H1 (cell line): ENCODE results near the gene PRSS8. TPM values are rescaled to one million over a fixed set of nuclear protein-coding genes. Genes with fewer than 3 reads are reported as not detected.

Experiments used
- CTCF ChIA-PET: fragments of 300-600 bp; sonication (Branson Sonifier 250); formaldehyde crosslinking; loops from one replicate; lab custom pipeline; 2021; ENCODE audit not compliant: partially characterized antibody; lab: Charles Lee
- POLR2A ChIA-PET: fragments of 300-600 bp; sonication (Branson Sonifier 250); formaldehyde crosslinking; loops from one replicate; lab custom pipeline; 2021; ENCODE audit warnings: inconsistent platforms; ENCODE audit not compliant: partially characterized antibody; lab: Charles Lee
- DNase-seq, 2 experiments: peaks; one replicate each; pipeline versions ENCODE4 v3.0.0 to v3.0.0-alpha.2; 2010 to 2022; ENCODE audit warnings: low spot score in 2 of 2, low read depth in 1 of 2, mixed read lengths in 1 of 2
- FAIRE-seq: peaks from 2 replicates; lab custom pipeline; 2011; peaks lifted over from hg19 to GRCh38; lab: Jason Lieb, UNC
- H2AFZ ChIP-seq: 2 replicates; pipeline ENCODE4 v1.8.1; 2012; ENCODE audit warnings: low read length, inconsistent platforms
- H2AK5ac ChIP-seq: 2 replicates; pipeline ENCODE4 v1.6.1; 2013; ENCODE audit warnings: low read depth, low read length
- H2BK120ac ChIP-seq: replicated peaks from 2 replicates; pipeline ENCODE3; 2013; ENCODE audit warnings: low read depth, low read length, inconsistent platforms
- H2BK12ac ChIP-seq: 2 replicates; pipeline ENCODE4 v1.6.1; 2013; ENCODE audit warnings: low read depth, low read length
- H2BK15ac ChIP-seq: 2 replicates; pipeline ENCODE4 v1.6.1; 2013; ENCODE audit warnings: low read length
- H2BK20ac ChIP-seq: 2 replicates; pipeline ENCODE4 v1.6.1; 2013; ENCODE audit warnings: low read length
- H2BK5ac ChIP-seq: 2 replicates; pipeline ENCODE4 v1.6.1; 2013; ENCODE audit warnings: low read depth, low read length
- H3K14ac ChIP-seq: 2 replicates; pipeline ENCODE4 v1.6.1; 2013; ENCODE audit warnings: inconsistent platforms; ENCODE audit not compliant: insufficient read length
- H3K18ac ChIP-seq: 2 replicates; pipeline ENCODE4 v1.6.1; 2013; ENCODE audit warnings: low read length; ENCODE audit errors: extremely low read depth
- H3K23ac ChIP-seq: 2 replicates; pipeline ENCODE4 v1.6.1; 2013; ENCODE audit warnings: inconsistent platforms; ENCODE audit not compliant: insufficient read length
- H3K23me2 ChIP-seq: 2 replicates; pipeline ENCODE4 v1.6.1; 2013; ENCODE audit warnings: low read depth, low read length
- H3K27ac ChIP-seq: 2 replicates; pipeline ENCODE4 v1.6.1; 2011; ENCODE audit warnings: low read depth, low read length, inconsistent platforms
- H3K27me3 ChIP-seq, 4 experiments: replicated peaks in 1 of 4; 1 replicate in 1 of 4; 2 replicates in 3 of 4; pipeline versions ENCODE4 v1.6.1 to v1.8.1; 2011 to 2013; ENCODE audit warnings: low read length in 3 of 4, mild to moderate bottlenecking in 3 of 4, inconsistent platforms in 2 of 4, mixed read lengths in 2 of 4, moderate library complexity in 1 of 4; ENCODE audit not compliant: control insufficient read depth in 3 of 4, insufficient read depth in 3 of 4; ENCODE audit errors: extremely low read depth in 1 of 4
- H3K36me3 ChIP-seq, 4 experiments: 2 replicates each; pipeline versions ENCODE4 v1.6.1 to v1.8.1; 2011 to 2013; ENCODE audit warnings: mild to moderate bottlenecking in 4 of 4, low read length in 3 of 4, moderate library complexity in 2 of 4, control low read depth in 1 of 4, inconsistent platforms in 1 of 4; ENCODE audit not compliant: insufficient read depth in 4 of 4, control insufficient read depth in 2 of 4
- H3K4ac ChIP-seq: replicated peaks from 2 replicates; pipeline ENCODE3; 2013; ENCODE audit warnings: low read length, low read depth, mixed read lengths, inconsistent platforms; ENCODE audit not compliant: insufficient read length
- H3K4me1 ChIP-seq, 4 experiments: replicated peaks in 1 of 4; 1 replicate in 1 of 4; 2 replicates in 3 of 4; pipeline versions ENCODE4 v1.6.1 to v1.8.1; 2011 to 2013; ENCODE audit warnings: low read length in 3 of 4, inconsistent platforms in 2 of 4, mixed read lengths in 1 of 4; ENCODE audit not compliant: insufficient read depth in 4 of 4, control insufficient read depth in 3 of 4
- H3K4me2 ChIP-seq, 2 experiments: 2 replicates each; pipeline versions ENCODE4 v1.6.1 to v1.8.1; 2011 to 2013; ENCODE audit warnings: low read depth in 2 of 2, low read length in 2 of 2, control low read depth in 1 of 2, inconsistent platforms in 1 of 2, mild to moderate bottlenecking in 1 of 2; ENCODE audit not compliant: insufficient read depth in 1 of 2
- H3K4me3 ChIP-seq, 4 experiments: fragments of 200-600, 300-600 bp in 1 of 4; sonication (generic), shearing (Covaris generic), sonication (Bioruptor Twin) in 1 of 4; 2 replicates each; pipeline versions ENCODE4 v1.5.1 to v1.8.1; 2011 to 2016; ENCODE audit warnings: low read length in 4 of 4, low read depth in 3 of 4, control low read depth in 2 of 4, inconsistent platforms in 2 of 4, mild to moderate bottlenecking in 2 of 4, mixed read lengths in 1 of 4, moderate library complexity in 1 of 4; ENCODE audit not compliant: insufficient read depth in 2 of 4; ENCODE audit errors: extremely low read depth in 1 of 4
- H3K56ac ChIP-seq: replicated peaks from 2 replicates; pipeline ENCODE3; 2013; ENCODE audit warnings: low read depth, mild to moderate bottlenecking, mixed read lengths, low read length, inconsistent platforms; ENCODE audit not compliant: insufficient read length
- H3K79me1 ChIP-seq: 2 replicates; pipeline ENCODE4 v1.6.1; 2013; ENCODE audit warnings: low read depth, low read length, control low read depth
- H3K79me2 ChIP-seq, 2 experiments: 2 replicates each; pipeline versions ENCODE4 v1.6.1 to v1.8.1; 2012 to 2013; ENCODE audit warnings: low read length in 2 of 2, mild to moderate bottlenecking in 2 of 2, inconsistent platforms in 1 of 2; ENCODE audit not compliant: insufficient read depth in 2 of 2, control insufficient read depth in 1 of 2
- H3K9ac ChIP-seq, 4 experiments: replicated peaks in 1 of 4; 1 replicate in 1 of 4; 2 replicates in 3 of 4; pipeline versions ENCODE4 v1.6.1 to v1.8.1; 2011 to 2013; ENCODE audit warnings: low read depth in 3 of 4, low read length in 3 of 4, control low read depth in 2 of 4, mild to moderate bottlenecking in 2 of 4, moderate library complexity in 2 of 4, inconsistent platforms in 1 of 4; ENCODE audit errors: extremely low read depth in 1 of 4
- H3K9me3 ChIP-seq, 2 experiments: 2 replicates each; pipeline versions ENCODE4 v1.6.1 to v1.8.1; 2012 to 2013; ENCODE audit warnings: mild to moderate bottlenecking in 2 of 2, moderate library complexity in 2 of 2, control low read depth in 1 of 2, inconsistent platforms in 1 of 2, low read depth in 1 of 2, low read length in 1 of 2, mixed read lengths in 1 of 2; ENCODE audit not compliant: insufficient read depth in 2 of 2
- H4K20me1 ChIP-seq, 2 experiments: replicated peaks in 1 of 2; 2 replicates each; pipeline versions ENCODE3 to v1.8.1; 2011 to 2013; ENCODE audit warnings: inconsistent platforms in 2 of 2, low read length in 2 of 2, mild to moderate bottlenecking in 1 of 2; ENCODE audit not compliant: insufficient read depth in 2 of 2, control insufficient read depth in 1 of 2
- H4K5ac ChIP-seq: 2 replicates; pipeline ENCODE4 v1.6.1; 2013; ENCODE audit warnings: low read length, low read depth, mixed read lengths, inconsistent platforms; ENCODE audit not compliant: insufficient read length
- H4K8ac ChIP-seq: 2 replicates; pipeline ENCODE4 v1.8.0; 2013; ENCODE audit warnings: mild to moderate bottlenecking, moderate library complexity, low read length, inconsistent platforms; ENCODE audit not compliant: insufficient read depth; ENCODE audit errors: extremely low read depth
- H4K91ac ChIP-seq: replicated peaks from 2 replicates; pipeline ENCODE3; 2013; ENCODE audit warnings: low read length, mixed read lengths, inconsistent platforms; ENCODE audit not compliant: insufficient read length
- NRF1 ChIP-seq: IDR thresholded peaks from 2 replicates; pipeline ENCODE4 v1.6.1; 2011; ENCODE audit warnings: mild to moderate bottlenecking, low read depth, low read length, improper control_type of control experiment
- SIN3A ChIP-seq, 2 experiments: IDR thresholded peaks in 1 of 2; conservative IDR thresholded peaks in 1 of 2; 2 replicates each; pipeline ENCODE4 v1.6.1; 2011 to 2012; ENCODE audit warnings: low read length in 2 of 2, improper control_type of control experiment in 1 of 2, low read depth in 1 of 2, mild to moderate bottlenecking in 1 of 2
- TAF1 ChIP-seq: IDR thresholded peaks from 2 replicates; pipeline ENCODE4 v1.6.1; 2011; ENCODE audit warnings: mild to moderate bottlenecking, low read depth, low read length
- WGBS, 2 experiments: shearing (Covaris generic) in 1 of 2; methylation state at CpG; one replicate each; pipeline versions ENCODE4 v1.1.6 to v1.1.7; 2013 to 2015; ENCODE audit warnings: low lambda C conversion rate in 2 of 2, mixed read lengths in 2 of 2, inconsistent platforms in 1 of 2, low coverage in 1 of 2, missing lambda C conversion rate in 1 of 2; ENCODE audit not compliant: insufficient replicate concordance in 2 of 2, insufficient coverage in 1 of 2, insufficient read length in 1 of 2; ENCODE audit errors: extremely low coverage in 1 of 2, missing lambda C conversion rate in 1 of 2; 5-methylcytosine and 5-hydroxymethylcytosine counted together
- long read RNA-seq, 2 experiments: library from RNA in 1 of 2; library from capped mRNA in 1 of 2; stranded (forward); transcript quantifications; one replicate each; pipeline ENCODE4 v2.0.0, GENCODE V29; 2021; ENCODE audit warnings: inconsistent platforms in 1 of 2
- polyA minus RNA-seq, 3 experiments: library from RNA; depleted of rRNA, polyadenylated mRNA; stranded (reverse); fragments of >200 nt; gene quantifications; 1 replicate in 2 of 3; 2 replicates in 1 of 3; pipeline ENCODE4 v1.2.3, GENCODE V29; 2011
- polyA plus RNA-seq, 7 experiments: library from polyadenylated mRNA; depleted of rRNA in 3 of 7; stranded (reverse) in 5 of 7; unstranded in 2 of 7; fragments of >200 nt in 5 of 7; fragments of 200-250 nt in 2 of 7; gene quantifications; 1 replicate in 5 of 7; 2 replicates in 1 of 7; 4 replicates in 1 of 7; pipeline versions ENCODE4 v1.2.1 to v1.2.3, GENCODE V29; 2011 to 2013; ENCODE audit warnings: missing spikeins in 2 of 7, mixed read lengths in 2 of 7
- total RNA-seq: library from RNA; stranded (reverse); fragmentation: NEBNext Ultra II Directional; extraction: Animal tissue kit (Norgen Biotek cat#: 25700); gene quantifications from 2 replicates; pipeline ENCODE4 v1.2.1, GENCODE V29; 2021

Gene PRSS8
- total RNA-seq (86.1 and 87.7 TPM in 2 replicates), polyA plus RNA-seq (2011; rRNA removed) (273 and 321 TPM in 2 replicates), polyA minus RNA-seq (2011; rRNA and poly(A)+ RNA removed) (56.1 and 63.2 TPM in 2 replicates)
- 136 TPM for polyA plus RNA-seq (2011; cell fraction: cytosol; rRNA removed)
- 162 TPM for polyA plus RNA-seq (2011; cell fraction: nucleus; rRNA removed)
- polyA plus RNA-seq (2012, experiment 1 of 2), result 71.0 to 119 TPM (median 109 TPM) in 4 replicates
- 123 TPM for polyA plus RNA-seq (2012, experiment 2 of 2)
- polyA plus RNA-seq (2013, experiment 1 of 2), result 180 TPM
- polyA plus RNA-seq (2013, experiment 2 of 2), result 205 TPM
- 86.6 TPM for polyA minus RNA-seq (2011; cell fraction: cytosol; rRNA and poly(A)+ RNA removed)
- 37.2 TPM for polyA minus RNA-seq (2011; cell fraction: nucleus; rRNA and poly(A)+ RNA removed)
- long read RNA-seq, experiment 1, partial matches to known transcripts, result 21 of 85 reads
- long read RNA-seq, experiment 1, other reads (novel, unspliced or antisense), result 64 of 85 reads
- long read RNA-seq, experiment 2, partial matches to known transcripts, result 1 of 62 reads
- long read RNA-seq, experiment 2, other reads (novel, unspliced or antisense), result 61 of 62 reads

GRCh38 chr16:31135535-31136286, at the start of gene PRSS8:
Gene PRSS8 (minus strand): TSS chr16:31135727. CDS start chr16:31135498, 229 bp downstream.
- Histone ChIP-seq H3K23ac (no peak within 1 kb of the TSS), H3K4me1 (peaks cover 5 to 48% (median 38%) of the 10 kb centered on the region in 4 experiments), H3K36me3 (peaks cover 12 to 27% (median 15%) of the 10 kb centered on the region in 4 experiments), H3K56ac (peak within 1 kb of the TSS; percentile 79), H2BK15ac (peak within 1 kb of the TSS; percentile 100), H3K14ac (peak within 1 kb of the TSS; percentile 87), H2BK20ac (peak within 1 kb of the TSS; percentile 98), H3K18ac (peak within 1 kb of the TSS; percentile 99), H3K27ac (peak within 1 kb of the TSS; percentile 86; the same call in 1 of the 2 replicates), H3K4me2 (peak within 1 kb of the TSS; percentile 83 to 98), H3K27me3 (no peaks in the 10 kb centered on the region), H3K23me2 (peaks cover 16% of the 10 kb centered on the region), H2AK5ac (peak within 1 kb of the TSS; percentile 100), H2BK12ac (peak within 1 kb of the TSS; percentile 100), H3K4ac (peak within 1 kb of the TSS; percentile 97), H3K4me3 (peak within 1 kb of the TSS; percentile 65 to 87 (median 81)), H4K20me1 (peaks cover 6 to 7% of the 10 kb centered on the region in 2 experiments), H3K79me2 (peaks cover 0 to 19% of the 10 kb centered on the region in 2 experiments; a peak in 2 of 4 replicates), H3K9me3 (no peaks in the 10 kb centered on the region), H2BK5ac (peak within 1 kb of the TSS; percentile 97), H2BK120ac (peak within 1 kb of the TSS; percentile 91), H2AFZ (no peak within 1 kb of the TSS), H4K91ac (peak within 1 kb of the TSS; percentile 97), H3K79me1 (peaks cover 9% of the 10 kb centered on the region), H4K5ac (peak within 1 kb of the TSS; percentile 89), H3K9ac (peak within 1 kb of the TSS; percentile 52 to 87 (median 78)), H4K8ac (peak within 1 kb of the TSS; percentile 51; the same call in 1 of the 2 replicates)
- FAIRE-seq, result no peak
- DNase-seq, result peak in 1 of 2 experiments; percentile 83
- ChIA-PET CTCF (interaction anchor here (0.8 to 2.6 kb wide), 8 partner anchors 9 to 201 kb away, joined by 3 to 10 read pairs (median 4); partner anchors contain the start of genes HSD3B7, KAT8 and ZNF668), POLR2A (interaction anchor here (0.6 to 34.9 kb wide), 17 partner anchors 1 to 182 kb away, joined by 3 to 713 read pairs (median 4); partner anchors contain the start of genes BCKDK, FUS, HSD3B7 and KAT8)
- WGBS, 2 experiments, result 16% methylated on average over 22 of the region's 22 CpGs; no CpG with 5 or more reads in 1 of the 2 experiments
- no peak for TF ChIP-seq NRF1
- TF ChIP-seq TAF1, result peak; percentile 22; the same call in 1 of the 2 replicates
- TF ChIP-seq SIN3A (conservative IDR thresholded peaks at IDR 0.05 in 1 of 2, IDR thresholded peaks at IDR 0.05 in 1 of 2; ENCODE audit: low read depth in 1 of 2, low read length in 2 of 2), result peak in 1 of 2 experiments; percentile 26; a peak in 1 of 4 replicates
